IMR-90 (cell line): ENCODE measurements around the gene MRPS15. TPM values are rescaled to one million over a fixed set of nuclear protein-coding genes. Genes with fewer than 3 reads are reported as not detected.
"Not testable (repeated sequence)": the region's sequence is repeated elsewhere in the genome, so short reads cannot be mapped to it uniquely, and the experiment has no call there.

Source experiments
- ATAC-seq: fragments of 200-7000 bp; cut with Tn5 transposase; 2 replicates; pipeline ENCODE4 v1.9.1; 2020; ENCODE audit warnings: low read depth, mild to moderate bottlenecking, moderate library complexity
- BruUV-seq: library from RNA; stranded (reverse); fragments of 400-500 nt; replicated peaks from 2 replicates; lab custom pipeline; 2021; lab: Mats Ljungman, UMichigan
- CTCF ChIA-PET: fragments of 300-600 bp; formaldehyde crosslinking; extraction: SDS; loops from one replicate; lab custom pipeline; 2021; ENCODE audit warnings: antibody characterized with exemption; lab: Yijun Ruan, JAX
- POLR2A ChIA-PET: fragments of 300-600 bp; sonication (Branson Sonifier 250); formaldehyde crosslinking; loops from one replicate; lab custom pipeline; 2022; ENCODE audit warnings: antibody characterized with exemption; ENCODE audit not compliant: unreplicated experiment; lab: Charles Lee
- DNase-seq: peaks from one replicate; pipeline ENCODE4 v3.0.0; 2013
- H2AFZ ChIP-seq: replicated peaks from 2 replicates; pipeline ENCODE3; 2013; ENCODE audit warnings: low read length, mild to moderate bottlenecking; ENCODE audit not compliant: poor library complexity
- H2AK5ac ChIP-seq: 2 replicates; pipeline ENCODE4 v1.6.1; 2013; ENCODE audit warnings: low read depth, low read length, inconsistent platforms
- H2AK9ac ChIP-seq: replicated peaks from 2 replicates; pipeline ENCODE3; 2013; ENCODE audit warnings: mild to moderate bottlenecking, low read depth, low read length, moderate library complexity; ENCODE audit not compliant: poor library complexity
- H2BK120ac ChIP-seq: 2 replicates; pipeline ENCODE4 v1.6.1; 2013; ENCODE audit warnings: low read depth, low read length, inconsistent platforms
- H2BK15ac ChIP-seq: 3 replicates; pipeline ENCODE4 v1.6.1; 2013; ENCODE audit warnings: low read depth, low read length, inconsistent platforms
- H2BK20ac ChIP-seq: 2 replicates; pipeline ENCODE4 v1.6.1; 2013; ENCODE audit warnings: low read depth, mild to moderate bottlenecking, inconsistent platforms, low read length, moderate library complexity
- H2BK5ac ChIP-seq: 2 replicates; pipeline ENCODE4 v1.6.1; 2013; ENCODE audit warnings: mild to moderate bottlenecking, low read depth, low read length, inconsistent platforms; ENCODE audit not compliant: poor library complexity, severe bottlenecking
- H3K14ac ChIP-seq: replicated peaks from 2 replicates; pipeline ENCODE4 v1.6.1; 2013; ENCODE audit warnings: low read depth, low read length, inconsistent platforms
- H3K18ac ChIP-seq: 2 replicates; pipeline ENCODE4 v1.6.1; 2013; ENCODE audit warnings: low read depth, low read length, control low read depth
- H3K23ac ChIP-seq: 2 replicates; pipeline ENCODE4 v1.6.1; 2013; ENCODE audit warnings: low read depth, low read length, inconsistent platforms
- H3K27ac ChIP-seq: 2 replicates; pipeline ENCODE4 v1.5.1; 2013; ENCODE audit warnings: mild to moderate bottlenecking, control low read depth, low read length; ENCODE audit not compliant: insufficient read depth
- H3K27me3 ChIP-seq: 2 replicates; pipeline ENCODE4 v1.6.1; 2013; ENCODE audit warnings: low read length; ENCODE audit not compliant: control insufficient read depth, insufficient read depth
- H3K36me3 ChIP-seq: 2 replicates; pipeline ENCODE4 v1.6.1; 2013; ENCODE audit warnings: low read length, mixed read lengths; ENCODE audit not compliant: control insufficient read depth, insufficient read depth
- H3K4ac ChIP-seq: 2 replicates; pipeline ENCODE4 v1.6.1; 2013; ENCODE audit warnings: low read depth, low read length, inconsistent platforms
- H3K4me1 ChIP-seq: 2 replicates; pipeline ENCODE4 v1.6.1; 2013; ENCODE audit warnings: low read length, mixed read lengths; ENCODE audit not compliant: control insufficient read depth, insufficient read depth
- H3K4me2 ChIP-seq: 2 replicates; pipeline ENCODE4 v1.6.1; 2013; ENCODE audit warnings: low read depth, mild to moderate bottlenecking, control low read depth, low read length, moderate library complexity
- H3K4me3 ChIP-seq: 2 replicates; pipeline ENCODE4 v1.5.1; 2013; ENCODE audit warnings: low read depth, mild to moderate bottlenecking, control low read depth, low read length, moderate library complexity; ENCODE audit not compliant: insufficient read depth
- H3K56ac ChIP-seq: 2 replicates; pipeline ENCODE4 v1.6.1; 2013; ENCODE audit warnings: low read length, inconsistent platforms; ENCODE audit not compliant: insufficient read depth; ENCODE audit errors: extremely low read depth
- H3K79me1 ChIP-seq, 2 experiments: 2 replicates each; pipeline ENCODE4 v1.6.1; 2013; ENCODE audit warnings: low read length in 2 of 2, inconsistent platforms in 1 of 2, low read depth in 1 of 2
- H3K9ac ChIP-seq: 2 replicates; pipeline ENCODE4 v1.6.1; 2013; ENCODE audit warnings: low read depth, low read length, control low read depth
- H3K9me1 ChIP-seq: 2 replicates; pipeline ENCODE4 v1.6.1; 2013; ENCODE audit warnings: low read length, inconsistent platforms; ENCODE audit not compliant: insufficient read depth
- H3K9me3 ChIP-seq: 2 replicates; pipeline ENCODE4 v1.6.1; 2013; ENCODE audit warnings: low read length; ENCODE audit not compliant: control insufficient read depth, insufficient read depth
- H4K20me1 ChIP-seq: 2 replicates; pipeline ENCODE4 v1.6.1; 2013; ENCODE audit warnings: low read length, inconsistent platforms; ENCODE audit not compliant: insufficient read depth
- H4K5ac ChIP-seq: 2 replicates; pipeline ENCODE4 v1.6.1; 2013; ENCODE audit warnings: mild to moderate bottlenecking, low read depth, low read length, control low read depth
- H4K8ac ChIP-seq, 2 experiments: 2 replicates each; pipeline ENCODE4 v1.6.1; 2013; ENCODE audit warnings: low read depth in 2 of 2, low read length in 2 of 2, control low read depth in 1 of 2, inconsistent platforms in 1 of 2
- H4K91ac ChIP-seq: 2 replicates; pipeline ENCODE4 v1.6.1; 2013; ENCODE audit warnings: low read depth, low read length, inconsistent platforms; ENCODE audit not compliant: insufficient read depth
- MAZ ChIP-seq: IDR thresholded peaks from 2 replicates; pipeline ENCODE4 v1.6.1; 2012; ENCODE audit warnings: low read depth, mild to moderate bottlenecking, low read length, improper control_type of control experiment, moderate library complexity, borderline replicate concordance
- RAD21 ChIP-seq: IDR thresholded peaks from 2 replicates; pipeline ENCODE4 v1.6.1; 2012; ENCODE audit warnings: low read length, improper control_type of control experiment
- SMC3 ChIP-seq: fragments of 150-350 bp; IDR thresholded peaks from 2 replicates; pipeline ENCODE4 v1.6.1; 2016; ENCODE audit warnings: low read depth, mild to moderate bottlenecking, antibody characterized with exemption, low read length, moderate library complexity
- WGBS, 2 experiments: methylation state at CpG; one replicate each; pipeline versions ENCODE4 v1.1.5 to v1.1.7; 2013; ENCODE audit warnings: missing lambda C conversion rate in 2 of 2; ENCODE audit not compliant: insufficient read length in 1 of 2; ENCODE audit errors: extremely low coverage in 2 of 2; 5-methylcytosine and 5-hydroxymethylcytosine counted together
- dilution Hi-C: fragments of 300-500 bp; cut with HindIII; formaldehyde crosslinking; loops from one replicate; pipeline ENCODE4 v1.14.3; 2018; ENCODE audit warnings: low sequenced_read_pairs; ENCODE audit not compliant: unreplicated experiment
- in situ Hi-C: fragments of 300-500 bp; cut with MboI; formaldehyde crosslinking; loops from 3 replicates; pipeline ENCODE4 v1.14.3; 2019; ENCODE audit warnings: low sequenced_read_pairs, inconsistent platforms, mixed read lengths
- intact Hi-C: fragments of 100-400 bp; cut with micrococcal nuclease; formaldehyde crosslinking; loops from 2 replicates; pipeline ENCODE4 v1.10.0; 2022
- polyA plus RNA-seq, 3 experiments: library from polyadenylated mRNA; depleted of rRNA; stranded (reverse); fragments of >200 nt; gene quantifications; 2 replicates each; pipeline ENCODE4 v1.2.3, GENCODE V29; 2012; ENCODE audit warnings: low replicate concordance in 1 of 3
- total RNA-seq: library from RNA; depleted of rRNA; stranded (reverse); fragments of >200 nt; gene quantifications from 2 replicates; pipeline ENCODE4 v1.2.3, GENCODE V29; 2012
- TF ChIP-seq, protein P1 (sequence below): conservative IDR thresholded peaks from 2 replicates; pipeline ENCODE4 v1.5.1; 2012; ENCODE audit warnings: mild to moderate bottlenecking, low read depth, low read length, improper control_type of control experiment

Gene MRPS15
- total and polyA plus RNA-seq, 2 of the 4 experiments (the other 2 are of a cell fraction) = 46.1 to 77.9 TPM

DNA sequence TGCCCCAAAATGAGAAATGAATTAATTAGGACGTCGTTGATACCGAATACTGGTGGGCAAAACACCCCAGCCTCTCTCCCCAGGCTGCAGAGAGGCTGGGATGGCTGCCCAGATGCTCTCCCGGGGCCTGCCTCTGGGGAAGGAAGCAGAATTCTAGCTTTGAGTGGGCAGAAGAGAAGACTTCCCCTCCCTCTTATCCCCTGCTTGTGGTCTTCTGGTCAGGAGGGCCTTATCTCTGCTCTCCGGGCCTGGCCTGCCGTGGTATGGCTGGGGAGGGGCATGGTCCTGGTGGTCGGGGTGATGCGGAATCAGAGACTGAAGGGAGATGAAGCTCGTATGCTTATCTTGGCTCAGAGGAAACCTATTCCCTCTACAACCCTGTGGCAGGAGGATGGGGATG, 28.3 kb upstream of the MRPS15 start:
- no peaks in the 10 kb centered on the region for H3K9me3 ChIP-seq
- H3K36me3 ChIP-seq = no peaks in the 10 kb centered on the region
- intact Hi-C loops (no loop called here), dilution Hi-C loops (no loop called here), in situ Hi-C loops (no loop called here)
- H3K23ac ChIP-seq = no peak overlapping the region
- POLR2A ChIA-PET = no interaction called here
- no peak overlapping the region for H3K4me2 ChIP-seq
- no peak overlapping the region for H4K8ac ChIP-seq
- H2BK15ac ChIP-seq = no peak overlapping the region
- no peak overlapping the region for H3K4me3 ChIP-seq
- no CpG with 5 or more reads among the region's 9 CpGs for WGBS, 2 experiments
- ATAC-seq (no peak), DNase-seq (no peak)
- H2AFZ ChIP-seq = peak overlapping the region; percentile 66
- no peaks in the 10 kb centered on the region for H4K20me1 ChIP-seq
- H3K27ac ChIP-seq = no peak overlapping the region
- no peak overlapping the region for H2BK120ac ChIP-seq
- H3K56ac ChIP-seq = no peak overlapping the region
- TF ChIP-seq MAZ (no peak), RAD21 (no peak), SMC3 (no peak)
- TF ChIP-seq, protein P1, sequence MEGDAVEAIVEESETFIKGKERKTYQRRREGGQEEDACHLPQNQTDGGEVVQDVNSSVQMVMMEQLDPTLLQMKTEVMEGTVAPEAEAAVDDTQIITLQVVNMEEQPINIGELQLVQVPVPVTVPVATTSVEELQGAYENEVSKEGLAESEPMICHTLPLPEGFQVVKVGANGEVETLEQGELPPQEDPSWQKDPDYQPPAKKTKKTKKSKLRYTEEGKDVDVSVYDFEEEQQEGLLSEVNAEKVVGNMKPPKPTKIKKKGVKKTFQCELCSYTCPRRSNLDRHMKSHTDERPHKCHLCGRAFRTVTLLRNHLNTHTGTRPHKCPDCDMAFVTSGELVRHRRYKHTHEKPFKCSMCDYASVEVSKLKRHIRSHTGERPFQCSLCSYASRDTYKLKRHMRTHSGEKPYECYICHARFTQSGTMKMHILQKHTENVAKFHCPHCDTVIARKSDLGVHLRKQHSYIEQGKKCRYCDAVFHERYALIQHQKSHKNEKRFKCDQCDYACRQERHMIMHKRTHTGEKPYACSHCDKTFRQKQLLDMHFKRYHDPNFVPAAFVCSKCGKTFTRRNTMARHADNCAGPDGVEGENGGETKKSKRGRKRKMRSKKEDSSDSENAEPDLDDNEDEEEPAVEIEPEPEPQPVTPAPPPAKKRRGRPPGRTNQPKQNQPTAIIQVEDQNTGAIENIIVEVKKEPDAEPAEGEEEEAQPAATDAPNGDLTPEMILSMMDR = no peak
- no peaks in the 10 kb centered on the region for H3K79me1 ChIP-seq
- no peak overlapping the region for H4K91ac ChIP-seq
- H3K4ac ChIP-seq = no peak overlapping the region
- H4K5ac ChIP-seq = no peak overlapping the region
- no peak overlapping the region for H2BK20ac ChIP-seq
- H3K18ac ChIP-seq = no peak overlapping the region
- CTCF ChIA-PET = no interaction called here
- H2BK5ac ChIP-seq = no peak overlapping the region
- H3K14ac ChIP-seq = no peak overlapping the region
- BruUV-seq = no TSS peak
- no peak overlapping the region for H3K9ac ChIP-seq
- H3K4me1 ChIP-seq = no peaks in the 10 kb centered on the region
- H2AK9ac ChIP-seq = no peak overlapping the region
- no peak overlapping the region for H2AK5ac ChIP-seq
- H3K9me1 ChIP-seq = no peaks in the 10 kb centered on the region
- H3K27me3 ChIP-seq = peaks cover 15% of the 10 kb centered on the region

DNA sequence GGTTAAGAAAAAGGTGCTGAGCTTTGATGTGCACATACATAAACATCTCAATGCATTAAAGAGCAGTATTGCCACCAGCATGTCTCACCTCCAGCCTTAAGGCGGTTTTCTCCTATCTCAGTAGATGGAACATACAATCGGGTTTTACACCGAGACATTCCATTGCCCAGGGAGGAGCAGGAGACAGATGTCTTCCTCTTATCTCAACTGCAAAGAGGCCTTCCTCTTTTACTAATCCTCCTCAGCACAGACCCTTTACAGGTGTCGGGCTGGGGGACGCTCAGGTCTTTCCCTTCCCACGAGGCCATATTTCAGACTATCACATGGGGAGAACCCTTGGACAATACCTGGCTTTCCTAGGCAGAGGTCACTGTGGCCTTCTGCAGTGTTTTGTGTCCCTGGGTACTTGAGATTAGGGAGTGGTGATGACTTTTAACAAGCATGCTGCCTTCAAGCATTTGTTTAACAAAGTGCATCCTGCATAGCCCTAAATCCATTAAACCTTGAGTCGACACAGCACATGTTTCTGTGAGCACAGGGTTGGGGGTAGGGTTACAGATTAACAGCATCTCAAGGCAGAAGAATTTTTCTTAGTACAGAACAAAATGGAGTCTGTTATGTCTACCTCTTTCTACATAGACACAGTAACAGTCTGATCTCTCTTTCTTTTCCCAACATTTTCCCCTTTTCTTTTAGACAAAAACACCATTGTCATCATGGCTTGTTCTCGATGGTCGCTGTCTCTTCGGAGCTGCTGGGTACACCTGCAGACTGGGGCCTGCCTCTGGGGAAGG, 25.3 kb upstream of the MRPS15 start:
- H2AK9ac ChIP-seq, H3K18ac ChIP-seq, H2BK20ac ChIP-seq, intact Hi-C loops, H4K8ac ChIP-seq, H2BK15ac ChIP-seq, CTCF ChIA-PET, H4K91ac ChIP-seq, H3K4ac ChIP-seq, POLR2A ChIA-PET, H2BK120ac ChIP-seq, H3K14ac ChIP-seq, H3K4me3 ChIP-seq, H3K4me1 ChIP-seq, H2AFZ ChIP-seq, ATAC-seq, H3K36me3 ChIP-seq, H4K5ac ChIP-seq, BruUV-seq, H3K27ac ChIP-seq, H3K79me1 ChIP-seq, H3K23ac ChIP-seq, H2AK5ac ChIP-seq, H3K9me1 ChIP-seq, H2BK5ac ChIP-seq, H4K20me1 ChIP-seq, H3K56ac ChIP-seq, DNase-seq, H3K4me2 ChIP-seq, in situ Hi-C loops, H3K9me3 ChIP-seq, H3K9ac ChIP-seq, dilution Hi-C loops: not testable (repeated sequence)
- no CpG with 5 or more reads among the region's 10 CpGs for WGBS, 2 experiments
- peaks cover 21% of the 10 kb centered on the region for H3K27me3 ChIP-seq
